AG10803 (cell line): Measurements from ENCODE around the gene GAK.
"Not testable (repeated sequence)": the region's sequence is repeated elsewhere in the genome, so short reads cannot be mapped to it uniquely, and the experiment has no call there.

Source experiments
- DNase-seq: peaks from one replicate; pipeline ENCODE4 v3.0.0; 2010; ENCODE audit warnings: low read depth
- H3K4me3 ChIP-seq: 2 replicates; pipeline ENCODE4 v1.5.1; 2011; ENCODE audit warnings: mild to moderate bottlenecking, low read length, control low read depth
- TF ChIP-seq, protein P1 (sequence below): conservative IDR thresholded peaks from 2 replicates; pipeline ENCODE4 v1.5.1; 2011; ENCODE audit warnings: mild to moderate bottlenecking, low read length, control low read depth, inconsistent platforms

Gene GAK

DNA sequence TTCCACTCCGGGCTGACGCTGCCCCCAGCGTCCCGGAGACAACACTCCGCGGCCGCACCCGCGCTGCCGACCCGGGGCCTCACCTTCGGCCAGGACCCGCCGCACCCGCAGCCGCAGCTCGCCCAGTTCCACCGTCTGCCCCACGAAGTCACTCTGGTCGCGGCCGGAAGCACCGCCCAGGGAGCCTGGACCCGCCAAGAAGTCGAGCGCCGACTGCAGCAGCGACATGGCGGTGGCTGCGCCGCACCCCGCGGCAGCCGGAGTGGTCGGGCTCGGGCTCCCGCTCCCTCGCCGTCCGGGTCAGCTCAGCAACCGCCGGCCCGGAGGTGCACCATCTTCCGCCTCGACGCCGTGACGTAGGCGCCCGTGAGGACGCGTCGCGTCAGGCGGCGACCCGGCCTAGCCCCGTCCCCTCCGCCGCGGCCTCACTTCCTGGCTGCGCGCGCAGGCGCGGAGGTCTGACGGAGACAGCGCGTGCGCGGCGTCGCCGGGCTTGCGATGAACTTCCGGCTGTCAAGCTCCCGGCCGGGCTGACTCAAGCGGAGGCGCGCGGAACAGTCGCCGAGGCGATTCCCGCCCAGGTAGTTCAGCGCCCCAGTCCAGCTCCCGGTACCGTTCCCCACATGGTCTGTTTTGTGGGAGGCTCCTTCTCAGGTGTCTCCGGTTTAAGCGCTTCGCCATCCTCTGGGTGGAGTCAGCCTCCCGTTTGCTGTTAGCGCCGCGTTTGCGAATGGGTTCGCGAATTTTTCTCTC is at the start of gene GAK, which contains the start of gene TMEM175:
Gene GAK (minus strand): TSS at position 357 of the 753 bp plus-strand sequence. CDS start 129 bp downstream, at position 228.
Gene TMEM175 (plus strand): TSS at position 501 of the 753 bp plus-strand sequence. CDS start 15,280 bp downstream, outside the sequence.
- TF ChIP-seq, protein P1, sequence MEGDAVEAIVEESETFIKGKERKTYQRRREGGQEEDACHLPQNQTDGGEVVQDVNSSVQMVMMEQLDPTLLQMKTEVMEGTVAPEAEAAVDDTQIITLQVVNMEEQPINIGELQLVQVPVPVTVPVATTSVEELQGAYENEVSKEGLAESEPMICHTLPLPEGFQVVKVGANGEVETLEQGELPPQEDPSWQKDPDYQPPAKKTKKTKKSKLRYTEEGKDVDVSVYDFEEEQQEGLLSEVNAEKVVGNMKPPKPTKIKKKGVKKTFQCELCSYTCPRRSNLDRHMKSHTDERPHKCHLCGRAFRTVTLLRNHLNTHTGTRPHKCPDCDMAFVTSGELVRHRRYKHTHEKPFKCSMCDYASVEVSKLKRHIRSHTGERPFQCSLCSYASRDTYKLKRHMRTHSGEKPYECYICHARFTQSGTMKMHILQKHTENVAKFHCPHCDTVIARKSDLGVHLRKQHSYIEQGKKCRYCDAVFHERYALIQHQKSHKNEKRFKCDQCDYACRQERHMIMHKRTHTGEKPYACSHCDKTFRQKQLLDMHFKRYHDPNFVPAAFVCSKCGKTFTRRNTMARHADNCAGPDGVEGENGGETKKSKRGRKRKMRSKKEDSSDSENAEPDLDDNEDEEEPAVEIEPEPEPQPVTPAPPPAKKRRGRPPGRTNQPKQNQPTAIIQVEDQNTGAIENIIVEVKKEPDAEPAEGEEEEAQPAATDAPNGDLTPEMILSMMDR, result peak; percentile 0; the same call in 1 of the 2 replicates
- H3K4me3 ChIP-seq, result peak within 1 kb of the TSS; percentile 97
- peak; percentile 92 for DNase-seq

DNA sequence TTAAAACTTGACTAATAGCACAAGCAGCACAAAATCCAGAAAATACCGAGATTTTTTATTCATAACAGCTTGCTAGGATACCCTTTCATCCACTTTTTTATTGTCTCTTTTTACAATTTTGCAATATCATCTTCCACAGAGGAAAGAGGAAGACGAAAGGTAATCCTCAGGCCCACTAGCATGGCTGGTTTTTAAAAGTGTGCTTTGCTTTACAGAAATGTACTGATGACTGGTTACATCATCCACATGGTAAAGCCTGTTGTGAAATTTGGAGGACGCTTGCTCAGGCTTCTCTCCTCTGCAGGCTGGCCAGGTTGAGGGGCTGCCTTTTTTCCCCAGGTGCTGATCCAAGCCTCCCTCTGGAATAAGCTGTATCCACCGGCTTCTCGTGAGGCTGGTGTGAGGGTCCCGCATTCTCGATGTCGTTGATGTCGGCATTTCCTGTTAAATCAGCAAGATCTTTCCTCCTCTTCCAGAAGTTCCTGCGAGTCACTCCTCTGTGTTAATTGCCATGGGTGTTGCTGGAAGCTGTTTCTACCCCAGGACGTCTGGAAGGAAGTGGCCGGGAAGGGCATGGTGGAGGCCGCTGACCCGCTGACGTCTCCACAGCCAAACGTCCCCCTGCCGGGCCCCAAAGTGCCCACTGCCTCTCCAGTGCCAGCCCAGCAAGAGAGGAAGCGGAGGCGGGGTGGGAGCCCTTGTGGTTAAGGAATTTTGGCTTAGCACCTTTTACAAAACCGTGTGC is 47.0 kb upstream of the GAK start:
- H3K4me3 ChIP-seq, result no peak overlapping the region
- TF ChIP-seq, protein P1, result no peak
- peak; percentile 43 for DNase-seq

DNA sequence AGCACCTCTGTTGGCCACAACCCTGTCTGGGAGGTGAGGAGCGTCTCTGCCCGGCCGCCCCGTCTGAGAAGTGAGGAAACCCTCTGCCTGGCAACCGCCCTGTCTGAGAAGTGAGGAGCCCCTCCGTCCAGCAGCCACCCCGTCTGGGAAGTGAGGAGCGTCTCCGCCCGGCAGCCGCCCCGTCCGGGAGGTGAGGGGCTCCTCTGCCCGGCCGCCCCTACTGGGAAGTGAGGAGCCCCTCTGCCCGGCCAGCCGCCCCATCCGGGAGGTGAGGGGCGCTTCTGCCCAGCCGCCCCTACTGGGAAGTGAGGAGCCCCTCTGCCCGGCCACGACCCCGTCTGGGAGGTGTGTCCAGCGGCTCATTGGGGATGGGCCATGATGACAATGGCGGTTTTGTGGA is 43.9 kb upstream of the GAK start:
- H3K4me3 ChIP-seq, DNase-seq: not testable (repeated sequence)

DNA sequence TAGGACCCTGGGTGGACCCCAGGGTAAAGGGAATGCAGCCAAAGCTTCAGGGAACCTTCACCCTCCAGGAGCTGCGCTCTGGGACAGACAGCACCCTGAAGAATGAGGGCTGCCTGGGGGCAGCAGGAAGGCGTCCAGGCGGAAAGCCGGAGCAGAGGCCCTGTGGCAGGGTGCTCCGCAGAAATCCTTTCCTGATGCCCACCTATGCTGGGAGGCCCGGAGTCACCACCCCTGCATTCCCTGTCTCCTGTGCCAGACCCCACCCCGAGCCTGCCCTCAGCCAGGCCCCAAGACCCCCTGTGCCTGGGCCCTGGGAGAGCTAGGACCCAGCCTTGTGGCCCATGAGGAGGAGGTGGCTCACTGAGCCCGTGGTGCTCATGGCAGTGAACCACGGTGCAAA is 42.6 kb upstream of the GAK start:
- no peak overlapping the region for H3K4me3 ChIP-seq
- no peak for DNase-seq
- TF ChIP-seq, protein P1, result no peak

DNA sequence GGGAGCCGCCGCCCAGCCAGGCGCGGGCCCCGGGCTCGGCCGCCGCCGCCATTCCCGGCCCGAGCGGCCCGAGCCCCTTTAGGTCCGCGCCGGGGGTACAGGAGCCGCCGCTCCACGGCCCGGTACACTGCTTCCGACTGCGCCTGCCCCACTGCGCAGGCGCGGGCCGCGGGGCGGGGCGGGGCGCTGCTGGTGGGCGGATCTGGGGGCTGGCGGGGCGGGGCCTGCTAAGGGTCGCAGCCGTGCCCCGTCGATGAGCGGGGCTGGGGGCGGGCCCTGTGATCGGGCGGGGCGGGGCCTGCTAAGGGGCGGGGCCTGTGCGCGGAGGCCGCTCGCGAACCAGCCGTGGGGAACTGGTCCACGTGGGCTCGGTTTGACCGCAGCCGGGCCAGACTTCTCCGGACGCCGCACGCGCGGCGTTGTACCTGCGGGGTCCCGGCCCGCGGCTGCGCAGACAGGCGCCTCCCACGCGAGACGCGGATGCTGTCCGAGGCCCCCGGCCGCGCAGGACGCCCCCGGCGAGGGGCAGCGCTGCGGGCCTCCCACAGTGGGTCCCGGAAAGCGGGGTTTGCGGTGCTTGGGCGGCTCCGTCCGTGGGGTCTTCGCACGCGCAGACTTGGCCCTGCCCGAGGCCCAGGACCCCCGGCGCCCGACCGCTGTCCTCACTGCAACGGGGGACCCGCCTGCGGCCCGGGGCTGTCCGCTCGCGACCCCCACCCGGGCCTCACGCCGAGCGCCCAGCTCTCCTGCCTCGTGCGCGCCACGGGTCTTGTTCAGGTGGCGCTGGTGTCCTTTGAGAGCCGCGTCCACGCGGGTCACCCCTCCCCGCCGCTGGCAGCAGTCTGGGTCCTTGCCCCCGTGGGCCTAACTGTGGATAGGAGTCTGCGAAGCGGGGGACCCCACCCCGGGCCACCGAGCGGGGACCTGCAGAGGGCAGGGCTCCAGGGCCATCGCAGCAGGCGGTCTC is 41.6 kb upstream of the GAK start, which contains the start of gene DGKQ:
Gene DGKQ (minus strand): TSS at position 139 of the 967 bp plus-strand sequence. CDS start 87 bp downstream, at position 52.
- TF ChIP-seq, protein P1, result no peak
- peak within 1 kb of the TSS; percentile 71 for H3K4me3 ChIP-seq
- DNase-seq, result peak; percentile 82

DNA sequence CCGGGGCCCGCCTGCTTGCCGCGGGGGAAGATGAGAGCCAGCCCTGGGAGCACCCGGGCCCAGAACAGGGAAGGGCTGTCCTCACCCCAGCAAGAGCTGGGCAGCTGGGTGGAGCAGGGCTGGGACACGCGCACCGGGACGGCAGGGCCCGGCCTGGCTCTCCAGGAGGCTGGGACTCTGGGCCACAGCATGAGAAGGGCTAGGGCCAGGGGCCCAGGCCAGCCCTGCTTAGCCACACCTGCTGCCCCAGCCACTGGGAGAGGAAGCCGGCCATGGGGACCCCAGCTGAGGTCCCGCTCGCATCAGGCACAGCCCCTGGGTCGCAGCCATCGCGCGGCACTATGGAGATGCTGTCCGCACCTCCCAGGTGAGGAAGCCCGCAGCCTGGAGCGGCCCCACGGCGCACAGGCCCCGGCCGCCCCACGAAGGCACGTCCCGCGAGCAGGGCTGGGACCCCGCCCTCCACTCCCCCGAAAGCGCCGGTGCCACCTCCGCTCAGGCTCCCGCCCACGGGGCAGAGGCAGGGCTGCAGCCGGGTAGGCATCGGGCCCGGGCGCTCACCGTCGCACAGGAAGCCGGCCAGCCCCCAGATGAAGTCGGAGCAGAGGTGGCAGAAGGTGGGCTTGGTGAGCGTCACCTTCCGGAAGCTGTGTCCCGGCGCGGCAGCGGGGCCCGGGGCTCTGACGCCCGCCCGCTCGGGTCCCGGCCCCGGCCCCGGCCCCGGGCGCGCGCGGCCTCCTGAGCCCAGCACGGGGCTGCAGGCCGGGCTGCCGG is 40.7 kb upstream of the GAK start:
- H3K4me3 ChIP-seq, result peak overlapping the region; percentile 71
- TF ChIP-seq, protein P1, result no peak
- DNase-seq, result peak; percentile 5
